ENCODE measurements around the gene C2.
"Not testable (repeated sequence)": the region's sequence is repeated elsewhere in the genome, so short reads cannot be mapped to it uniquely, and the experiment has no call there.

C2 gene

DNA sequence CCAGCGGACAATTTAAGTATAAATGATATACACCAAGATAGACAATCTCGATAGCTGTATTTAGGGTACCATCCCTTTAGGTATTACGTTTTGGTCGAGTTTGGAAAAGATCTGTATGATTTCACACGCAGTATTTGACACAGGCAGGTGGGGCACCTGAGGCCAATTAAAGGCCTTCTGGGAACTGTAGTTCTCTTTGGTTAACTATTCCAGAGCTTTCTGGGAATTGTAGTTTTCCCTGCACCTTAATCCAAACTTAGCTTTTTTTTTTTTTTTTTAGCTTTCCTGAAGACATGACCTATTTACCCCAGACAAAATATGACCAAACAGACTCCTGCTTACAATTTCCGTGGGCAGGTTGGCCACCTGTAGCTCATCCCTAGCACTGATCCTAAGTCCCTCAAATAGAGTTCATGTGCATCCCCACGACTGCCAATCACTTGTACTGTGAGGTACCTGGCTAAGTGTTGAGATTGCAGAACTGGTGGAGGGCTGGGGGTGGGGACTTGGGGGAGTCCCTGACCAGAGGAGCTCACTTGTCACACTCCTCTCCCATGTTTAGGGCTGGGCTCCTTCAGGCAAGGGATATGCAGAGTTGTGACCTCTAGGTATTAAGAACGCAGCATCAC, 29.0 kb upstream of the C2 start:
- DNase-seq (ENCODE audit: low read depth, low spot score), result no peak

DNA sequence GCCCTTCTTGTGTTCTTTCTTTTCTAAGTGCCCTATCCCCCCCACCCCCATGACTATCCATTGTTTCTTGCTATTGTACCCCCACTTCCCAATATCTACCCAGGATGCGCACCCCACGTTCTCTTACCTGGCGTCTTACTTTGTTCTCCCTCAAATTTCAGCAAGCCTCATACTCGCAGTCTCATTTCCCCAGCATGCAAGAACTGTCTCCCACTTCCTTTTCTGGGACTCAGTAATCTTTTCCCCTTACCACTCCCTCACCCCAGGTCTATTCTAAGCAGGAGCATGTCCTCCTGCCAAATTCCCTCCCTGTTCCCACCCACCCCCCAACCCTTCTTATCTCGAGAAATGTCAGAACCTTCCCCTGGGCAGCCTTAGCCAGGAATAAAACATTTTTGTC, 28.3 kb upstream of the C2 start:
- DNase-seq (ENCODE audit: low read depth, low spot score), result no peak

DNA sequence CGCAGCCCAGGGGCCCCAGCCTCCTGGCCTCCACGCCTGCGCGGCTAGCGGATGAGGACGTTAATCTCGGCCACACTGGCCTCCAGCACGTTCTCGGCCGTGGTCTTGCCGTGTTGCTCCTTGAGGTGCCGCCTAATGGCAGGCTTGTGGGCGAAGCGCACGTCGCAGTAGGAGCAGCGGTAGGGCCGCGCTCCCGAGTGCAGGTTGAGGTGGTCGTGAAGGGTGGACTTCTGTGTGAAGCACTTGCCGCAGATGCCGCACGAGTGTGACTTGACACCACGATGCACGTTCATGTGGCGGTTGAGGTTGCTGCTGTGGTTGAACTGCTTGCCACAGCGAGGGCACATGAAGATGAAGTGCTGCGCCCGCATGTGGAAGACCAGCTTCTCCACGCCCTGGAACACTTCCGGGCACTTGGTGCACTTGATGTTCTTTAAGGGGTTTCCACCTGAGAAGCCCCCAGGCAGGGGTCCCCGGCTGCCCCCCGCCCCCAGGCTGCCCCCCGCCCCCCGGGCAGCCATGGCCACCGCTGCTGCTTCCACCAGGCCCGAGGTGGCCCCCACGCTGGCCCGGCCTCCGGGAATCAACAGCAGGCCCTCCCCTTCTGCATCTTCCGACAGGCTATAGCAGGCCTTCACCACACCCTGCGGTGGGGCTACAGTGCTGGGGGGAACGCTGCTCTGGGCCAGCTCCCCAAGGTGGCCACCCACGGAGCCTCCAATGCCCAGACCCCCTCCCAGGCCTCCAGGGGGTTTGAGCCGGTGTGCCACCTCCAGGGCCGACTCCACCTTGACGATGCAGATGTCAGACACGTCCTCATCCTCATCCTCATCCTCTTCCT, 27.4 kb upstream of the C2 start:
- no peak for DNase-seq (ENCODE audit: low read depth, low spot score)

DNA sequence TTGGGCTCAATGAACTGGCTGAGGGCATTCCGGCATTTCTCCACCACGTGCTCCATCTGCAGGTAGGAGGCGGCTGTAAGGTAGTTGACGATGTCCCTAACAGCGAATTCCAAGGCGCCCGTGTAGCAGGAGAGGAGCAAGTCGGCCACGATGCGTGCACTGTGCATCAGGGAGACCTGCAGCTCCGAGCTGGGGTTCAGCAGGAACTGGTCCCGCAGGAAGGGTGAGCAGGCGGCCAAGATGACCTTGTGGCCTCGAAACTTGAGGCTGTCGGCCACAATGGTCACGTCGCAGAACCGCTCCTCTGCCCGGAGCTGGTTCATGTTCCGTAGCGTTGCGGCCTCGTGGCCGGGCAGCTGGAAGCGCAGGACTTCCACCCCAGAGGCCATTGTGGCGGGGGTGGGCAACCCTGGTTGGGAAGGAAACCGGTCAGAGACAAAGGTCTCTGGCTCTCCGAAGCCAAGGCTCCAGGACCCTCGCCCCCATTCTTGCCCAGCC, 26.6 kb upstream of the C2 start:
- no peak for DNase-seq (ENCODE audit: low read depth, low spot score)

DNA sequence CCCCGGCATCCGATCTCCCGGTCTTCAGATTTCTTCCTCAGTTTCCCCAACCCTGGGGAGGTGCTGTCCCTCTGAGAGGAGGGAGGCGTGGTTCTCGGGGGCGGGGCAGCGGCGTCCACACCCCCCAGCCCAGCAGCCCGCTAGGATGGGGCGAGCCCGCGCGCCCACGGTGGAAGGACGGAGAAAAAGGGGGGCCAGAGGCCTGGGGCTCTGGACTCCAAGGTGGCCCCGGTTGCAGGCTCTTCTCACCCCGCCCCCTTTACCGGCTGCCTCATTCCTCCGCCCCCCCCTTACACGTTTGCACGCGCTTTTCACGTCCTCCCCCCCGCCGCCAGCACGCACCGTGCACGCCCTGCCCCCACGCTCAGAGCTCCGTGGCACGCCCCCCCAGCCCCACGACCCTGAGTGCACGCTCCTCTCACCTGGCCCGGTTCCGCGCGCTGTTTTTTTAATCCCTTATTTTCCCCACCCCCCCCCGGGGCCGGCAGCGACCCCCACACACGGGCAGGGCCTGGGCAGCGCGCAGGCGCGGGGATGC, 26.0 kb upstream of the C2 start:
- DNase-seq (ENCODE audit: low read depth, low spot score), result no peak

DNA sequence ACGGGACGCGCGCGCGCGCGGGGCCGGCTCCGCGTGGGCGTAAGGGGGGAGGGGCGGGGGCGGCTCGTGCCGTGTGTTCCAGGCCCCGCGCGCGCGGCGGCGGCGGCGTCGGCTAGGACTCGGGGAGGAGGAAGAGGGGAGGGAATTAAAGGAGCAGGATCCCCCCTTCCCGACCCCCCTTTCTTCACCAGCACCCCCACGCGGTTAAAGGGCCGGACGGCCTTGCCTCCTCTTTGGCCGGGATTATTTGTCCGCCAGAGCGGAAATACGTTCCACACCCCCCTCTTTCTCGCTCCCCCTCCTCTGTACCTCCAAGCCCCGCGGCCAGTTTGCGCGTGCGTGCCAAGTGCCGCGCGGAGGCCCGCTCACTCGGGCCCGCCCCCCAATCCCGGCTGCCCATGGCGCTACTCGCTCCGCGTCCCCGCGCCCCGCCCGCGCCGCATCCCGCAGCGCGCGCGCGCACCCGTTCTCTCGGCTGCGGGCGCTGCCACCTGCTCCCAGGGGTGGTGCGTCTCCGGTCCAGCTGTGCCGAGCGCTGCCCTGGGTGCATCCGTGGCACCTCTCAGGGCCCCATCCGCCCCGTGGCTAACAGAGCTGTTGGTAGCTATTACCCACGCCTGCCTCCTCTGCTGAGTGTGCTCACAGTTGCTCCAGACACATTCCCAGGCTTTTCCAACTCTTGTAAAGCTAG, 25.4 kb upstream of the C2 start, which contains the start of gene ZBTB12:
Gene ZBTB12, minus strand, starts transcription at position 134 of the 691 bp plus-strand sequence. CDS start 781 bp downstream, outside the sequence.
- peak; percentile 95 for DNase-seq (ENCODE audit: low read depth, low spot score)

DNA sequence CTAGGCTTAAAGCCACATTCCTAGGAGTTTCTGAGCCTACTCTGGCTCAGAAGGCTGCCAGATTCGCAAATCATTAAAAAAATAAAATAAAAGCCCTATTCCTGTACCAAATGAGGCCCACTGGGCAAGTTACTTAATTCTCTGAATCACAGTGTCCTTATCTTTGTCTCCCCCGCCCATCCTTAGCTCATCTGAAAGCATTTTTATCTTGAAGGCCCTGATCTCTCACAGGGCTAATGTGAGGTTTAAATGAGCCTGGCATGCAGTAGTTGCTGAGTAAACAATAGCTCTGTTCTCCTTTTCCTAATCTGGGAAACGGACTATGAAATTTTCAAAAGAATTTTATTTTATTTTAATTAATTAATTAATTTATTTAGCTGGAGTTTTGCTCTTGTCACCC, 23.6 kb upstream of the C2 start:
- no peak for DNase-seq (ENCODE audit: low read depth, low spot score)

DNA sequence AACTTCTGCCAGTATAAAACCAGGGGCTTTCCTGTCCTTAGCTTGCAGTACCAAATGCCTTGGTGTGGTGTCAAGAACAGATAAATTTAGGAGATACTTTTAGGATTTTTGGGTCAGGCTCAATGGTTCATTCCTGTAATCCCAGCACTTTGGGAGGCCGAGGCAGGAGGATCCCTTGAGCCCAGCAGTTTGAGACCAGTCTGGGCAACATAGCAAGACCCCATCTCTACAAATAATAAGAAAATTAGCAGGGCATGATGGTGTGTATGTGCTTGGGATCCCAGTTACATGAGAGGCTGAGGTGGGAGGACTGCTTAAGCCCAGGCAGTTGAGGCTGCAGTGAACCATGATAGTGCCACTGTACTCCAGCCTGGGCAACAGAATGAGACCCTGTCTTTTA, 22.5 kb upstream of the C2 start:
- no peak for DNase-seq (ENCODE audit: low read depth, low spot score)

DNA sequence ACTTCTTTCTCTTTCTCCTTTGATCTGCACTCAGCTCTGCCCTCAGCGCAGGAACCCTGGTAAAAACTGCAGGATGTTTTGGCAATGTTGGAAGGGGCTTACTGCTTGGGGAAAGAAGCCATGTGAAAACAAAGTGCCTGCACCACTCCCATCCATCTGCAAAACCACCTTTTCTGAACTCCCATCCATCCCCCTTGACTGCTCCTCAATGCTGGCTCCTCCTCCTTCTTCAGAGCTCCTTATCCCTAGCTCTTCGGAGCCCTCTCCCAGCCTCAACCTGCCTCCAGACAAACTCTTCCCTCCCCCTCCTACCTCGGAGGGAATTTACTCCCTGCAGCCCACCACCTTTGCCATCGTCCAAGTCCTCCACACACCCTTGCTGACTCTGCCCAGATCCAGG, 21.4 kb upstream of the C2 start:
- no peak for DNase-seq (ENCODE audit: low read depth, low spot score)

DNA sequence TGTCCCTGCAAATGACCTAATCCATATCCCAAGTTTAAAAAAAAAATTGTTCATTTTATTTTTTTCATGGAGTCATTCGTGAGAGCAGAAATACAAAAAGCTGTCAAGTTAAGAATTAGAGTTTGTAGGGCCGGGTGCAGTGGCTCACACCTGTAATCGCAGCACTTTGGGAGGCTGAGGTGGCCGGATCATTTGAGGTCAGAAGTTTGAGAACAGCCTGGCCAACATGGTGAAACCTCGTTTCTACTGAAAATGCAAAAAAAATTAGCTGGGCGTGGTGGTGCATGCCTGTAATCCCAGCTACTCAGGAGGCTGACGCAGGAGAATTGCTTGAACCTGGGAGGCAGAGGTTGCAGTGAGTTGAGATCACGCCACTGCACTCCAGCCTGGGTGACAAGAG, 20.8 kb upstream of the C2 start:
- not testable (repeated sequence) for DNase-seq (ENCODE audit: low read depth, low spot score)

DNA sequence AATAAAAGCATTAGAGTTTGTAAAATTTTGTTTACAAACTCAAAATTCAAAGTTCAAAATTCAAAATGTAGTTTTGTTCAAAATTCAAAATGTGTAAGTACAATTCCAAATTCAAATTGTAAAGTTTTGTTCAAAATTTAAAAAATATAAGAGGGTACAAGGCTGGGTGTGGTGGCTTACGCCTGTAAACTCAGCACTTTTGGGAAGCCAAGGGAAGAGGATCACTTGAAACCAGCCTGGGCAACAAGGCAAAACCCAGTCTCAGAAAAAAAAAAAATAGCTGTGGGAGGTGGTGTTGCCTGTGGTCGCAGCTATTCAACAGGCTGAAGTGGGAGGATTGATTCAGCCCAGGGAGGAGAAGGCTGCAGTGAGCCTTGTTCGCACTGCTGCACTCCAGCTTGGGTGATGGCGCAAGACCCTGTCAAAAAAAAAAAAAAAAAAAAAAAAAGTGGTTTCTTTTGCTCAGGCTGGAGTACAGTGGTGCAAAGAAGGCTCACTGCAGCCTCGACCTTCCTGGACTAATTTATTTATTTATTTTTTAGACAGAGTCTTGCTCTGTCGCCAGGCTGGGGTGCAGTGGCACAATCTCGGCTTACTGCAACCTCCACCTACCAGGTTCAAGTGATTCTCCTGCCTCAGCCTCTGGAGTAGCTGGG, 20.2 kb upstream of the C2 start:
- no peak for DNase-seq (ENCODE audit: low read depth, low spot score)

DNA sequence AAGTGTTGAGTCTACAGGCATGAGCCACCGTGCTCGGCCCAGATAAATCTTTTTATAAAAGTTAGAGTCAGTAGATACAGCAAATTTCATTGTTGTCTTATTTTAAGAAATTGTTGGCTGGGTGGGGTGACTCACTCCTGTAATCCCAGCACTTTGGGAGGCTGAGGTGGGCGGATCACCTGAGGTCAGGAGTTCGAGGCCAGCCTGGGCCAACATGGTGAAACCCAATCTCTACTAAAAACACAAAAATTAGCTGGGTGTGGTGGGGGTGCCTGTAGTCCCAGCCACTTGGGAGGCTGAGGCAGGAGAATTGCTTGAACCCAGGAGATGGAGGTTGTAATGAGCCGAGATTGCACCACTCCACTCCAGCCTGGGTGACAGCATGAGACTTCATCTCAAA, 19.3 kb upstream of the C2 start:
- not testable (repeated sequence) for DNase-seq (ENCODE audit: low read depth, low spot score)

DNA sequence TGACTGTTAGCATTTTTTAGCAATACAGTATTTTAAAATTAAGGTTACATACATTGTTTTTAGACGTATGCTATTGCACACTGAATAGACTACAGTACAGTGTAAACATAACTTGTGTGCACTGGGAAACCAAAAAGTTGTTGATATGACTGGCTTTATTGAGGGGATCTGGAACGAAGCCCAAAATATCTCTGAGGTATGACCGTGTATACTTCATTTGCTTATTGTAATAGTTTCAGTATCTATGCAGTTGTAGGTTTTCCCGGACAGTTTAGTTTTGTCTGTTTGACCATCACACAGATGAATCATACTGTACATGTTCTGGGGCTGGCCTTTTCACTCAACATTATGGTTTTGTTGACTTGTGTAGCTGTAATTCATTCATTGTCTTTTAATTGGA, 18.7 kb upstream of the C2 start:
- no peak for DNase-seq (ENCODE audit: low read depth, low spot score)

DNA sequence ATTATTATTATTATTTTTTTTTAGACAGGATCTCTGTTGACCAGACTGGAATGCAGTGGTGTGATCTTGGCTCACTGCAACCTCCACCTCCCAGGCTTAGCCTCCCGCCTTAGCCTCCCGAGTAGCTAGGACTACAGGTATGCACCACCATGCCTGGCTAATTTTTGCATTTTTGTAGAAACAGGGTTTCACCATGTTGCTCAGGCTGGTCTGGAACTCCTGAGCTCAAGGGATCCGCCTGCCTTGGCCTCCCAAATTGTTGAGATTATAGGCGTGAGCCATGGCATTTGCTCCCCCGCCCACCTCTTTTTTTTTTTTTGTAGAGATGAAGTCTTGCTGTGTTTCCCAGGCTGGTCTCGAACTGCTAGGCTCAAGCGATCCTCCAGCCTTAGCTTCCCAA, 18.2 kb upstream of the C2 start:
- not testable (repeated sequence) for DNase-seq (ENCODE audit: low read depth, low spot score)

DNA sequence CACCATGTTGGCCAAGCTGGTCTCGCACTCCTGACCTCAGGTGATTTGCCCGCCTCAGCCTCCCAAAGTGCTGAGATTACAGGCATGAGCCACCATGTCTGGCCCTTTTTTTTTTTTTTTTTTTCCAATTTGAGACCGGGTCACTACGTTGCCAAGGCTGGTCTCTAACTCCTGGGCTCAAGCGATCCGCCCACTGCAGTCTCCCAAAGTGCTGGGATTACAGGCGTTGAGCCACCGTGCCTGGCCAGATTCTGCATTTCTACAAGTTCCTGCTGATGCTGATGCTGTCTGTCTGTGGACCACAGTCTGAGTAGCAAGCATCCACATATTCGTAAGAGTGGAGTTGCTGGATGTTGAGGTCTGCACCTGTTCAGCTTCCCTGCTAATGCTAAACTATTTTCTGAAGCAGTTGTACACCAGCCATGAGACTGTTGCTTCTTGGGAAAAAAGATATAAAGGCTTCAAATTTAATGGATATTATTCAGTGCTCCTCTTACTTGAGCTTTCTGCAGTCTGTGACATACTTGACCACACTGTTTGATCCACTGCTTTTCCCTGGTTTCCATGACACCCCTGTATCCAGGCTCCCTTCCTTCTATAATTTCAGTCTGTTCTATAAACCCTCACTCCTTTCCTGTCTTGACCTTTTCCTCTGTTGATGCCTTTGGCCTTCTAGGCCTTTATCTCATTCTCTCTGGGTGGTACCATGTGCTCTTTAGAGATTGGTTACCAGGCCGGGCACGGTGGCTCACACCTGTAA, 15.5 kb upstream of the C2 start:
- DNase-seq (ENCODE audit: low read depth, low spot score), result no peak

DNA sequence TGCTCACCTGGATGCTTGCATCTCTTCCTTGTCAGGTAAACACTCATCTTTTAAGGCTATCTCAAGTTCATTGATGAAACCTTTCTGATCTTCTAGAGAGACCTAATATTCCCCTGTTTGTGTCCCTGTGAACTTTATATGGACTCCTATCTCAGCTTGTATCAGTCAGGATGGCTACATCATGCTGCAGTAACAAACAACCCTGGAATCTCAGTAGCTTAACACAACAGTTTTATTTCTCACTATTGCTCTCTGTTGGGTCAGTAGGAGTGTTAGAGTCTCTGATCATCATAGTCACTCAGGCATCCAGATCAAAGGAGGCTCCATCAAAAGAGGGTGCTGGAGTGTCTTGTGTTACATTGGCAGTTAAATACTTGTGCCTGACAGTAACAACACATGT, 12.2 kb upstream of the C2 start:
- DNase-seq (ENCODE audit: low read depth, low spot score), result no peak

DNA sequence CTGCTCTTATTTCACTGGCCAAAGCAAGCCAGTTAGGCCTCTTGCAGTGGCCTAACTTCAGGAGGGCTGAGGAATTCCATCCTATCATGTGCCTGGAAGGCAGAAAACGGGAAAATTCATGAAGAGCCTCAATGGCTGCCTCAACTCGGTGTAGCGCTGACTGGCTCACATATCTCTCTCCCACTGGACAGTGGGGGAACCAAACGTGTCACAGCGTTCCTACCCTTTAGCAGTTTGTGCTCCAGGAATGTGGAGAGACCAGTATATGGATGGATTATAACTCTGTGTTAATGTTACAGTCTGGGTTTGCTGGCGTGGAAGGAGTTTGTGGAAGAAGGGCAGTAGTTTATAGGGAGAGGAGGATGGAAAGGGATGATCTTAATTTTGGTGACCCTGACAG, 11.8 kb upstream of the C2 start:
- DNase-seq (ENCODE audit: low read depth, low spot score), result no peak

DNA sequence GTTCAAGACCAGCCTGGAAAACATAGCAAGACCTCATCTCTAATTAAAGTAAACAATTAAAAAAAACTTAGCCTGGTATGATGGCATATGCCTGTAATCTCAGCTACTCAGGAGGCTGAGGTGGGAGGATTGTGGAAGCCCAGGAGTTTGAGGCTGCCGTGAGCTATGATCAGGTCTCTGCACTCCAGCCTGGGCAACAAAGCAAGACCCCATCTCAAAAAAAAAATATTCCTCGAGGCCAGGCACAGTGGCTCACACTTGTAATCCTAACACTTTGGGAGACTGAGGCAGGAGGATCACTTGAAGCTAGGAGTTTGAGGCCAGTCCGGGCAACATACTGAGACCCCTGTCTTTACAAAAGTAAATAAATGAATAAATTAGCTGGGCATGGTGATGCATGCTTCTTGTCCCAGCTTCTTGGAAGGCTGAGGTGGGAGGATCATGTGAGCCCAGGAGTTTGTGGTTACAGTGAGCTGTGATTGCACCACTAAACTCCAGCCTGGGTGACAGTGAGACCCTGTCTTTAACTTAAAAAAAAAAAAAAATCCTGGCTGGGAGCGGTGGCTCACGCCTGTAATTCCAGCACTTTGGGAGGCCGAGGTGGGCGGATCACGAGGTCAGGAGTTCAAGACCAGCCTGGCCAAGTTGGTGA, 9.3 kb upstream of the C2 start:
- DNase-seq (ENCODE audit: low read depth, low spot score), result no peak

DNA sequence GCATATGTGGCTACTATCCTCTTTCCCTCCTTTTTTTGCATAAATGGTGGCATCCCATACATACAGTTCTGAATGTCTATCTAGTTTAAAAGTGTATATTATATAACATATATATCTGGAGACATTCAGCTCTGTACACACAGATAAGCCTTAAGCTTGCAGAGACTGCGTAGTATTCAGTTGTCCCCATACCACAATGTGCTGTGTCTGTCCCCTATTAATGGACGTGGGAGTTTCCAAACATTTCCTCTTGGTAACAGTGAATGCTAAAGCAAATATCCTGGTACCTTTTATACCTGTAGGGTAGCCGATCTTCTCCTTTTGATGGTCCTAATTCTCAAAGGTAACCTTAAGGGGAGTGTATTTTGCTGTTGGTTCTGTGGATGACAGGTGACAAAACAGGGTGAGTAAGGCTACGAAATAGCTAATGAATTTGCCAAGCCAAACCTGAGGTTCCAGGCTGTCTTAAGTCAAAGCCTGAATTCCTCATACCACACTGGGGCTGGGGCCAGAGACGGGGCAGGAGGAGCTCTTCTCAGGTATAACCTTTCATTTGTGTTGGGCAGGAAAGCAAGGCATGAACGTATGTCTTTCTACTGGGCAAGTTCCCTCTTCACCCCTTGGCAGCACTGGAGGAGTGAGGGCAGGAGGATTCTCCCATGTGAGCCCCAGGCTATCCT, 7.8 kb upstream of the C2 start:
- no peak for DNase-seq (ENCODE audit: low read depth, low spot score)

DNA sequence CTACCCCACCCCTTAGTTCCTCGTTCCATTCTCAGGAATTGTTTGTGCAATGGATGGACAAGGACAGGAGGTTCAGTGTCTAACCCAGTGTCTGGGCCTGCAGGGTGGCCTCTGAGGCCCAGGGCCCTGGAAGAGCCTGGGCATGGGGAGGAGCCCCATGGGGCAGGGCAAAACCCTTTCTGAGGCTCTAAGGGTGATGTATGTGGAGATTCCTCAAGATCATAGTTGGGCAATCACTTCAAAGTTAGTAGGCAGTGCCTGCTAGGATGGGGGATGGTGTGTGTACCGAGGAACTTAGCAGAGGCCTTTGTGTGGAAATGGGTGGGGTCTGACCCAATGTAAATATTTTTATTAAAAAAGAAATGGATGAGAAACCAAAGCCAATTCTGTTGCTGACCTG, 6.7 kb upstream of the C2 start:
- DNase-seq (ENCODE audit: low read depth, low spot score), result no peak

All from iPS DF 19.7 (cell line).